Brain microvascular endothelial cell (primary cell): Measurements from ENCODE around the gene KANTR.

Experiments used
- DNase-seq: peaks from one replicate; pipeline ENCODE4 v3.0.0-alpha.2; 2020
- H3K27ac ChIP-seq: fragments of 250-450 bp; sonication (Bioruptor Pico); 2 replicates; pipeline ENCODE4 v1.5.1; 2020; ENCODE audit warnings: mild to moderate bottlenecking, moderate library complexity
- H3K27me3 ChIP-seq: fragments of 250-450 bp; sonication (Bioruptor Pico); replicated peaks from 2 replicates; pipeline ENCODE4 v1.5.1; 2020; ENCODE audit warnings: mild to moderate bottlenecking
- H3K36me3 ChIP-seq: fragments of 250-450 bp; sonication (Bioruptor Pico); replicated peaks from 2 replicates; pipeline ENCODE4 v1.5.1; 2020; ENCODE audit warnings: mild to moderate bottlenecking
- H3K4me3 ChIP-seq: 2 replicates; pipeline ENCODE4 v1.5.1; 2011; ENCODE audit warnings: low read depth, mild to moderate bottlenecking, control low read depth, low read length, moderate library complexity
- in situ Hi-C: cut with HindIII; loops from 2 replicates; pipeline ENCODE4 v1.10.0; 2017; ENCODE audit warnings: low sequenced_read_pairs, low pct_ligation_motif_present
- TF ChIP-seq, protein P1 (sequence below): IDR thresholded peaks from 2 replicates; pipeline ENCODE4 v1.5.1; 2011; ENCODE audit warnings: low read depth, mild to moderate bottlenecking, moderate library complexity, low read length, control low read depth, inconsistent platforms; ENCODE audit errors: missing control alignments

The KANTR gene

DNA sequence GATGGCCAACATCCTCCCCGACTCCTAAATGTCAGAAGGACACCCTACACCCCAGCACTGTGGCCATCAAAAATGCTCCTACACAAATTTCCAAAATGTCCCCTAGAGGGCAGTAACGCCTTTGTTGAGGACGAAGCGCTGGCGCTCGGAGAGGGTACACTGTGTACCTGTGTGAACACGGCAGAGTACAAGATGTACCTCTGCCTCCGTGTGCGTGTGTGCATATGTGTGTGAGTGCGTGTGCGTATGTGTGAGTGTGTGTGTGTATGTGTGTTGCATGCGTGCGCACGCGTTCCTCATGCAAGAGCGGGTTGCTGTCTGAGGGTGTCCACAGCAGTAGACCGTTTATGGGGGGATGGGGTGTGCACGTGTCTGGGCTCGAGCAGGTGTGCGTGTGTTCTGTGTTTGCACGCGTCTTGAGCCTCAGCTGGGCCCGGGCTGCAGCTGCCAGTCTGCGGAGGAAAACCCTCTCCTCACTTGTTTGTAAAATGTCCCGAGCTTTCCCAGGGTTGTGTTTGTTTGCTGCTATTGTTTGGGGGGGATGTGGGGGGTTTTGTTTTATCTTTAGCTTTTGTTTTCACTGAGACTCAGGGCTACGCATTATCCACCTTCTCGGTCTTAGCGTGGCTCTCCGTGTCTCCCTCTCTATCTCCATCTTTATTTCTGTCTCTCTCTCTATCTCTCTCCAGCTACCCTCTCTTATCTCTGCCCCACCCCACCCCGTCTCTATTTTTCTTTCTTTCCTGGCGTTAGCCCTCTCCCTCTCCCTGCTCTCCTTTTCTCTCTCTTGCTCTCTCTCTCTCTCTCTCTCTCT is 22.1 kb upstream of the KANTR start:
- peak; percentile 39 for DNase-seq
- peak overlapping the region; percentile 35 for H3K4me3 ChIP-seq
- no peak overlapping the region for H3K27ac ChIP-seq
- H3K36me3 ChIP-seq: no peaks in the 10 kb centered on the region
- in situ Hi-C loops: no loop called here
- H3K27me3 ChIP-seq: no peaks in the 10 kb centered on the region
- TF ChIP-seq, protein P1, sequence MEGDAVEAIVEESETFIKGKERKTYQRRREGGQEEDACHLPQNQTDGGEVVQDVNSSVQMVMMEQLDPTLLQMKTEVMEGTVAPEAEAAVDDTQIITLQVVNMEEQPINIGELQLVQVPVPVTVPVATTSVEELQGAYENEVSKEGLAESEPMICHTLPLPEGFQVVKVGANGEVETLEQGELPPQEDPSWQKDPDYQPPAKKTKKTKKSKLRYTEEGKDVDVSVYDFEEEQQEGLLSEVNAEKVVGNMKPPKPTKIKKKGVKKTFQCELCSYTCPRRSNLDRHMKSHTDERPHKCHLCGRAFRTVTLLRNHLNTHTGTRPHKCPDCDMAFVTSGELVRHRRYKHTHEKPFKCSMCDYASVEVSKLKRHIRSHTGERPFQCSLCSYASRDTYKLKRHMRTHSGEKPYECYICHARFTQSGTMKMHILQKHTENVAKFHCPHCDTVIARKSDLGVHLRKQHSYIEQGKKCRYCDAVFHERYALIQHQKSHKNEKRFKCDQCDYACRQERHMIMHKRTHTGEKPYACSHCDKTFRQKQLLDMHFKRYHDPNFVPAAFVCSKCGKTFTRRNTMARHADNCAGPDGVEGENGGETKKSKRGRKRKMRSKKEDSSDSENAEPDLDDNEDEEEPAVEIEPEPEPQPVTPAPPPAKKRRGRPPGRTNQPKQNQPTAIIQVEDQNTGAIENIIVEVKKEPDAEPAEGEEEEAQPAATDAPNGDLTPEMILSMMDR: peak; percentile 75

DNA sequence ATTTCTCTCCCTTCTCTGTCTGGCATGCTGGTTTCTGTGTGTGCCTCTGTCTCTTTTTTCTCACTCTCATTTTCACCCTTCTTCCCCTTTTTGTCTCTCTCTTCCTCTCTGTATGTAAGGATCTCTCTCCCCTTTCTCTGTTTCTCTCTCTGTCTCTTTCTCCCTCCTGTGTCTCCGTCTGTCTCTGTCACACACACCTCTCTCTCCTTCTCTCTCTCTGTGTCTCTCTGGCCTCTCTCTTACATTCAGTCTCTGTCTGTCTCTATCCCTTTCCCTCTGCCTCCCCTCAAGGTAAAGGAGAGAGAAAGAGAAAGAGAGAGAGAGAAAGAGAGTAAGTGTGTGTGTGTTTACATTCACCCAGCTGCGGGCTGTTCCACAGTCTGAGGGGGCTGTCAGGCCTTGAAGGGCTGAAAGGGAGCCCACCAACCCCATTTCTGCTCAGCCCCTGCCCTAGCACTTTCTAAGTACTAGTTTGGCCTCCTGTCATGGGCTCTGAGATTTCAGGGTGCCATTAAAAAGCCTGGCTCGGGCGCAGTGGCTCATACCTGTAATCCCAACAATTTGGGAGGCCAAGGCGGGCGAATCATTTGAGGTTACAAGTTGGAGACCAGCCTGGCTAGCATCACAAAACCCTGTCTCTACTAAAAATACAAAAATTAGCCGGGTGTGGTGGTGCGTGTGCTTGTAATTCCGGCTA is 21.4 kb upstream of the KANTR start:
- TF ChIP-seq, protein P1: no peak
- Histone ChIP-seq H3K36me3 (no peaks in the 10 kb centered on the region), H3K27ac (no peak overlapping the region), H3K4me3 (no peak overlapping the region), H3K27me3 (no peaks in the 10 kb centered on the region)
- in situ Hi-C loops: no loop called here
- DNase-seq: no peak

DNA sequence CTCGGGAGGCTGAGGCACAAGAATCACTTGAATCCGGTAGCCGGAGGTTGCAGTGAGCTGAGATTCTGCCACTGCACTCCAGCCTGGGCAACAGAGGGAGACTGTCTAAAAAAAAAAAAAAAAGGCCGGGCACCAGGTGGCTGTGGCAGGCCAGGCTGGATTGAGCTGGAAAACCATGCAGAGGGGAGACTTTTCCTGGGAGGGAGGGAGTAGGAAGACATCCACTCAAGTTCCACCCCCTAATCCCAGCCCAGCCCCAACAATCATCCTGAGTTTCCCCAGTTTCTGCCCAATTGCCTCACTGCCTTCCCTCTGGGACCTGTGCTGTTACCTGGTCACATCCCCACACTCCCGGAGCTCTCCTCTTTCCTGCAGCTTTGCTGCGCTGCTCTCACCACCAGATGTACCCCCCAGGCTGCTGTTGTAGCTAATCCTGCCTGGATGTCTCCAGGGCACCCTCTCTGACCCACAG is 20.8 kb upstream of the KANTR start:
- TF ChIP-seq, protein P1: no peak
- Histone ChIP-seq H3K27ac (no peak overlapping the region), H3K4me3 (no peak overlapping the region), H3K36me3 (no peaks in the 10 kb centered on the region), H3K27me3 (no peaks in the 10 kb centered on the region)
- no peak for DNase-seq
- in situ Hi-C loops: no loop called here

DNA sequence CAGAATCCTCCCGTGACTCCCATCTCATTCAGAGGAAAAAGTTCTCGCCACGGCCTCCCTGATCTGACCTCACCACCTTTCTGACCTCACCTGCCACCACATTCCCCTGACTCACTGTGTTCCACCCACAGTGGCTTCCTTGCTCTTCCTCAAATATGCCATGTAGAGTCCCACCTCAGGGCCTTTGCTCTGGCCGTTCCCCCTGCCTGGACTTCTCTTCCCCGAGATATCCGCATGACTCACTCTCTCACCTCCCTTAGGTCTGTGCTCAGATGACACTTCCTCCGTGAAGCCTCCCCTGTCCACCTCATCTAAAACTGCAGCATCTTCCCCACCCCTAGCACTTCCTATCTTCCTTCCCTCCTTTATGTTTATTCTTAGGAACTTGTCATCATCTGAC is 18.9 kb upstream of the KANTR start:
- H3K36me3 ChIP-seq: no peaks in the 10 kb centered on the region
- H3K4me3 ChIP-seq: no peak overlapping the region
- TF ChIP-seq, protein P1: no peak
- H3K27ac ChIP-seq: no peak overlapping the region
- DNase-seq: no peak
- H3K27me3 ChIP-seq: no peaks in the 10 kb centered on the region
- in situ Hi-C loops: no loop called here

DNA sequence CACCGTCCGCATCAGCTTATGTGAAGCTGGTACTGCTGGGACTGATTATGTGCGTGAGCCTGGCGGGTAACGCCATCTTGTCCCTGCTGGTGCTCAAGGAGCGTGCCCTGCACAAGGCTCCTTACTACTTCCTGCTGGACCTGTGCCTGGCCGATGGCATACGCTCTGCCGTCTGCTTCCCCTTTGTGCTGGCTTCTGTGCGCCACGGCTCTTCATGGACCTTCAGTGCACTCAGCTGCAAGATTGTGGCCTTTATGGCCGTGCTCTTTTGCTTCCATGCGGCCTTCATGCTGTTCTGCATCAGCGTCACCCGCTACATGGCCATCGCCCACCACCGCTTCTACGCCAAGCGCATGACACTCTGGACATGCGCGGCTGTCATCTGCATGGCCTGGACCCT is 17.3 kb upstream of the KANTR start:
- in situ Hi-C loops: no loop called here
- no peak overlapping the region for H3K4me3 ChIP-seq
- H3K27me3 ChIP-seq: no peaks in the 10 kb centered on the region
- H3K27ac ChIP-seq: no peak overlapping the region
- no peak for DNase-seq
- TF ChIP-seq, protein P1: no peak
- no peaks in the 10 kb centered on the region for H3K36me3 ChIP-seq
